HG03457 (cell line): ENCODE data around the gene SARNP.
"Not testable (repeated sequence)": the region's sequence is repeated elsewhere in the genome, so short reads cannot be mapped to it uniquely, and the experiment has no call there.

ENCODE experiments used
- ATAC-seq: cut with Tn5 transposase; IDR thresholded peaks from one replicate; pipeline ENCODE4 v1.9.1; 2021; ENCODE audit warnings: moderate number of reproducible peaks; ENCODE audit not compliant: unreplicated experiment

The SARNP gene

GRCh38 chr12:55797550-55797949, 20.0 kb downstream of the SARNP start:
- ATAC-seq, result no peak

GRCh38 chr12:55797068-55797467, 20.5 kb downstream of the SARNP start:
- ATAC-seq, result no peak

DNA sequence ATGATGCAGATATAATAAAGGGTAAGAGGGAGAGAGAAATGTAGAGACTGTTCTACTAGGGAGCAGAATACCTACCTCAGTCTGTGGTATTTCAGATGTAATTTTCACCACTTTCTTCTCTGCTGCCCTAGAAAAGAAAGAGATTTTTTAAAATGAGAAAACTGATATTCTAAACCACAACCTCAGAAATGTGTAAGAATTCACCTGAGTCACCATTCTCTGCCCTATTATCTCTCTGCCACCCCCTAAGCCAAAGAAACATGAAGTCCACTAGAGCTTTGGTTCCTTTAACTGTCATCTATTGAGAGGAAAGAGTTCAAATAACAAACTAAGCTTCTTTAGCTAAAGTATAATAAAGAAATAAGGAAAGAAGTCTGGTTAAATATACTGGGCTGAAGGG, 21.6 kb downstream of the SARNP start:
- no peak for ATAC-seq

DNA sequence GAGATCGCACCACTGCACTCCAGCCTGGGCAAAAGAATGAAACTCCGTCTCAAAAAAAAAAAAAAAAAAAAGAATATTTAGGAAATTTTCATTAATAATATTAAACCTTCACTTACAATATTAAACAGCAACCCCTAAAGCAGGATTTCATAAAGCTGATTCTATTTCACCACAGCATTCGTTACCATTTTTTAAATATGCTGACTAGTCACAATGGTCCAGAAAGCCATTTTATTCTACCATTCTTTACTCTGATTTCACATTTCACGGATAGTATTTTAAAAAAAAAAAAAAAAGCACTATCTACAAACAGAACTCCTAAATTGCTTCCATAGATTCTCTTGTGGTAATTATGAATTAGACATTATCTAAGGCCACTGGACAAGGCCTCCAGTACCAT, 27.6 kb downstream of the SARNP start:
- ATAC-seq, result no peak

- ATAC-seq, result no peak
Observed at GRCh38 chr12:55789171-55789570, 28.4 kb downstream of the SARNP start.

DNA sequence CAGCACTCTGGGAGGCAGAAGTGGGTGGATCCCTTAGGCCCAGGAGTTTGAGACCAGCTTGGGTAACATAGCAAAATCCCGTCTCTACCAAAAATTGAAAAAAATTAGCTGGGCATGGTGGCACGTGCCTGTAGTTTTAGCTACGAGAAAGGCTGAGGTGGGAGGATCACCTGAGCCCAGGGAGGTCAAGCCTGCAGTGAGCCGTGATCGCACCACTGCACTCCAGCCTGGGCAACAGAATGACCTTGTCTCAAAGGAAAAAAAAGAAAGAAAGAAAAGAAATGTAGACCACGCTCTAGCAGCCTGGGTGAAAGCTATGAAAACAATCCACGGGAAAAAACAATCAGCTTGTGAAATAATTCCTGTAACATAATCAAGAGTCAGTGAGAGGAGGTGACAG, 29.0 kb downstream of the SARNP start:
- ATAC-seq, result no peak

DNA sequence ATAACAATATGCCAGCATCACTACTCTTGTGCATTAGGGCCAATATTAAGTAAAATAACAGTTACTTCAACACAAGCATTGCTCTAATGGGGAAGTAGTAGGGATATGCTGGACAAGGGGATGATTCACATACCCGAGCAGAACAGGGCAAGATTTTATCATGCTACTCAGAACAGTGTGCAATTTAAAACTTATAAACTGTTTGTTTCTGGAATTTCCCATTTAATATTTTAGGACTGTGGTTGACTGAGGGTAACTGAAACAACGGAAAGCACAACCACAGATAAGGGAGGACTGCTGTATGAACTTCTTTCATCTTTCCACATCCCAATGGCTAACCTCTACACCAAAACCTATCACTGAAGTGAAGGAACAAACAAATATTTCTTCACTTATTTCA, 36.8 kb downstream of the SARNP start:
- ATAC-seq, result no peak

DNA sequence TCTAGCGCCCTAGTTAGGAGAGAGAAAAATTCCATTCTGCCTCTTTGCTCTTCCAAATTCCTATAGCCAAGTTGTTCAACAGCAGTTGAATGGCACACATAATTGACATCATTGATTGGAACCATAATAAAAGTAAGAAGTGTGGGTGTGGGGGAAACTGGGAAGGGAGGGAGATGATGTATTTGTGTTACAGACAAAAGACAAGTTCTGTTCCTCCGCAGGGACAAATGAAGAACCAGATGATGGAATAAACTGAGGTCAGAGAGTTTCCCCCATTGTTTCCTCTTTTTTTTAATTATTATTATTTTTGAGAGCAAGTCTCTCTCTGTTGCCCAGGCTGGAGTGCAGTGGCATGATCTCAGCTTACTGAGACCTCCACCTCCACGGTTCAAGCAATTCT, 39.7 kb downstream of the SARNP start:
- no peak for ATAC-seq

DNA sequence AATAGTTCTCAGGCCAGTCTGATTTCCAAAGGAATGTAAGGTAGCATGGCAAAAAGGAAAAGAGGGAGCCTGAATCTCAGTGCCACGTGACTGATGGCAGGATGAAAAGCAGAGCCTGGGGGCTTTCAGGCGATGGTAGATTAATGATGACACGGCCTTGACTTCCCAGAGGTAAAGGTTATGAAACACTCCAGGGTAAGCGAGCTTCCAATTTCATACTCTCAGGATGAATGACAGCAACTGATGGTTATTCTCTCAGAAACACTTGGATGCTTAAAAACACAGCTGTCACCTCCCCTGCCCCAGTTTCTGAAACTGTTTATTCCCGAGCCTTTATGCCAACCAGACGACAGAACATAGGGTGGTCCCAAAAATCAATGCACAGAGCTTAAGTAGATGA, 45.8 kb downstream of the SARNP start:
- ATAC-seq, result no peak

DNA sequence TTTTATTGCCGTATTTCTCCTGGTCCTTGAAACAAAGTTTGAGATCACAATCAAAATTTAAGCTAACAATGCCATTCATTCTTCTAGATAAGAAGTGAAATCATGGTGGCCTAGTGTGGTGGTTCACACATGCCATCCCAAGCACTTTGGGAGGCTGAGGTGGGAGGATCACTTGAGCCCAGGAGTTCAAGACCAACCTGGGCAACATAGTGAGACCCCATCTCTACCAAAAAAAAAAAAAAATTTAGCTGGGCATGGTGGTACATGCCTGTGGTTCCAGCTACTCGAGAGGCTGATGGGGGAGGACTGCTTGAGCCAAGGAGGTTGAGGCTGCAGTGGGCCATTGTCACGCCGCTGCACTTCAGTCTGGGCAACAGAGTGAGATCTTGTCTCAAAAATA, 50.4 kb downstream of the SARNP start:
- ATAC-seq, result no peak

GRCh38 chr12:55765736-55766290, 51.7 kb downstream of the SARNP start:
- no peak for ATAC-seq

DNA sequence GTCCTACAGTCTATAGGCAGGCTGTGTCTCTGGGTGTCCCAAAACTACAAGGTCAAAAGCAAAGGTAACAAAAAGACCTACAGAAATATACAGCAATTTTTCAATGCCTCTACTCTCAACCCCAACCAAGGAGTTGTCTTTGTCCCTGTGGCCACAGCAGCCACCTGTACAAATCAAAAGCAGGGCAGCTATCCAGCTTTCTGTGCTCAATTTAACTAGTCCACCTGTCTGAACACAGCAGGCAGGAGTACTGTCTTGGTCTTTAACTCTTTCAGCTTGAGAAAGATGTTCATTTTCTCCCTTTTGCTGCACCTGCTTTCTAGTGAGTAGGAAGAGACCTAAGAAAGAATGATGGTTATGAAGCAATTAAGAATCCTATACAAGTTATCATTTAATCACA, 54.9 kb downstream of the SARNP start:
- no peak for ATAC-seq

DNA sequence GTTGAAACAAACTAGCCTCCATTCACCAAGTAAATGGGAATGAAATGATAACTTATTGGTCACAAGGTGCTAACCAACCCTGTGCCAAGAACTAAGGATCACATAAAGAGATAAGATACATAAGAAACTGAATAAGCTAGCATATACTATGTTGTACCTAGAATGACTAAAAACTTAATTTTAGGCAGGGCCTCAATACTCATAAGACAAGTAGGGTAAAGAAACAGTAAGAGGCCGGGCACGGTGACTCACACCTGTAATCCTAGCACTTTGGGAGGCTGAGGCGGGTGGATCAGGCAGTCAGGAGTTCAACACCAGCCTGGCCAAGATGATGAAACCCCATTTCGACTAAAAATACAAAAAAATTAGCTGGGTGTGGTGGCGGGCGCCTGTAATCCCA, 56.9 kb downstream of the SARNP start:
- ATAC-seq, result no peak

DNA sequence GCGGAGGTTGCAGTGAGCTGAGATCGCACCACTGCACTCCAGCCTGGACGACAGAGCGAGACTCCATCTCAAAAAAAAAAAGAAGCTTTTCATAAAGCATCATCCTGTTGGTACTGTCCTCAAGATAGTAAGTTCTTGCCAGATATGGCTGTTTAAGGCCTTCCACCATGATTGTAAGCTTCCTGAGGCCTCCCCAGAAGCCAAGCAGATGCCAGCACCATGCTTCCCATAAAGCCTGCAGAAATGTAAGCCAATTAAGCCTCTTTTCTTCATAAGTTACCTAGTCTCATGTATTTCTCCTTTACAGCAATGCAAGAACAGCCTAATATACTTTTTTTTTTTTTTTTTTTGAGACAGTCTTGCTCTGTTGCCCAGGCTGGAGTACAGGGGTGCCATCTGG, 58.9 kb downstream of the SARNP start:
- ATAC-seq, result not testable (repeated sequence)

- ATAC-seq, result no peak
Observed at GRCh38 chr12:55757701-55758100, 59.8 kb downstream of the SARNP start.

DNA sequence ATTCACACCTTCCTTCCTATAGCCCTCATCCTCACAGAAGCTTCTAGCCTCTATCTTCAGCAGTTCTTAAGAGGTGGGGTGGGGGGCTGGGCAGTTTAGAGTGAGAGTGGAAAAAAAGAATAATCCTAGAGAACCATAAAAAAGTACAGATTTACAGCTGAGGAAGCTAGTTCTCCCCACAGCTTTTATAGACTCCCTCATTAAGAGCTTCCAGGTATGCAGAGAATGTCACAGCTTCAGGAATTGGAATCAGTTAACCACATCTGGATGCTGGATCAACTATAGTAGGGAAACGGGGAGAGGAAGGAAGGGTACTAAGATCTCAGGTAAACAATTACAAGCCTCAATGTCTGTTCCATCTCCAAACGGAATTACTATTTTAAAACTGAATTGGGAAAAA, 62.3 kb downstream of the SARNP start:
- ATAC-seq, result no peak

- no peak for ATAC-seq
Observed at GRCh38 chr12:55748230-55748993, 69.1 kb downstream of the SARNP start.

- no peak for ATAC-seq
Observed at GRCh38 chr12:55746913-55747231, 70.7 kb downstream of the SARNP start.

GRCh38 chr12:55746174-55746912, 71.2 kb downstream of the SARNP start:
- ATAC-seq, result no peak

DNA sequence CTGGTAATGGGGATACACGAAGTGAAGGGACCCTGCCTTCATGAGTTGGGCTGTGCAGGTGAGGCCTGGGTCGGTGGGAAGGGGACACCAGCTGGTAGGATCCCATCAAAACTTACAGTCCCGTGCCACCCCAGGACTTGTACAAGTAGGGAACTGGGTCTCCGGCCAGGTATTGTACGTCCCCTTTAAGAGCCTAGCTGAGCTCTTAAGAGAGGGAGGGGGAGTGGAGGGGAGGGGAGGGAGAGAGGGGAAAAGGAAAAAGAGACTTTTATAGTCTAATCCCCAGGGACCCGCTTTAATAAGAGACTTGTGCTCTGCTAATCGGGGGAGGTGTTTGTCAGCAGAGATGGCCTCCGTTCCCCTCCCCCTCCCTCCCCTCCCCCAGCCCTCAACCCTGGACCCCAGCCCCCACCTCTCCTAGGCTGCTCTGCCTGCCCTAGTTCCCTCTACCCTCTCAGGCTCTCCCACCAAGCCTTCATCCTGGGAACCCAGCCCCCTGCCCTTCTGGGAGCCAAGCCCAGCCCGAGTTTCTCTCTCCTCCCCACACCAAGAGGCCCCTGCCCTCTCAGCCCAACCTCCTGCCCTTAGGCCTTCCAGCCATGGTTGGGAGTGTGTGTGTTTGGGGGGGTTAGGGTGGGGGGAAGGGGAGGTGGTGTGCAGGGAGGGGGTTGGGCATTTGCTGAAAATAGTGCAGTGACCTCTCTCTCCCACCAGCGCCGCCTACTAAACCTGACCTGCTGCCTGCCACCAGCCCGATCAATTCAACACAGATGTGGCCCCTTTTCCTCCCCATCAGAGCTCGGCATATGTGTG, 72.0 kb downstream of the SARNP start:
- no peak for ATAC-seq

GRCh38 chr12:55744340-55745030, 73.0 kb downstream of the SARNP start:
- ATAC-seq, result no peak
